ENCODE results near the gene EIF5A.

The EIF5A gene

GRCh38 chr17:7357381-7357780, 50.0 kb downstream of the EIF5A start:
- no peak for DNase-seq

GRCh38 chr17:7361906-7362305, 54.5 kb downstream of the EIF5A start:
- no peak for DNase-seq

All from fibroblast of skin of abdomen (primary cell).